Smooth muscle cell (in vitro differentiated cells): Measurements from ENCODE around the gene MAG. TPM values are rescaled to one million over a fixed set of nuclear protein-coding genes. Genes with fewer than 3 reads are reported as not detected.

Source experiments
- DNase-seq: peaks from one replicate; lab custom pipeline; 2025; ENCODE audit not compliant: unreplicated experiment; lab: John Stamatoyannopoulos, UW
- H2AFZ ChIP-seq: fragments of 200-600 bp; sonication (generic); 2 replicates; pipeline ENCODE4 v1.6.0; 2016; ENCODE audit warnings: antibody characterized with exemption, low read depth, mild to moderate bottlenecking
- H3F3A ChIP-seq: fragments of 200-600 bp; sonication (generic); 2 replicates; pipeline ENCODE4 v1.6.0; 2017; ENCODE audit warnings: antibody characterized with exemption, low read depth
- H3K27ac ChIP-seq: fragments of 200-600 bp; sonication (generic); 2 replicates; pipeline ENCODE4 v1.5.1; 2016; ENCODE audit warnings: low read depth, mild to moderate bottlenecking
- H3K27me3 ChIP-seq: fragments of 200-600 bp; sonication (generic); 2 replicates; pipeline ENCODE4 v1.6.1; 2016; ENCODE audit warnings: low read depth, mild to moderate bottlenecking
- H3K36me3 ChIP-seq: fragments of 200-600 bp; sonication (generic); 2 replicates; pipeline ENCODE4 v1.5.1; 2016; ENCODE audit warnings: low read depth
- H3K4me1 ChIP-seq: fragments of 200-600 bp; sonication (generic); 2 replicates; pipeline ENCODE4 v1.5.1; 2016; ENCODE audit warnings: low read depth
- H3K4me2 ChIP-seq: fragments of 200-600 bp; sonication (generic); 2 replicates; pipeline ENCODE4 v1.6.0; 2016; ENCODE audit warnings: mild to moderate bottlenecking
- H3K4me3 ChIP-seq: fragments of 200-600 bp; sonication (generic); 2 replicates; pipeline ENCODE4 v1.5.1; 2016; ENCODE audit warnings: mild to moderate bottlenecking
- H3K79me2 ChIP-seq: fragments of 200-600 bp; sonication (generic); 2 replicates; pipeline ENCODE4 v1.6.0; 2016; ENCODE audit warnings: low read depth, mild to moderate bottlenecking
- H3K9ac ChIP-seq: fragments of 200-600 bp; sonication (generic); 2 replicates; pipeline ENCODE4 v1.6.0; 2016; ENCODE audit warnings: low read depth
- H3K9me3 ChIP-seq: fragments of 200-600 bp; sonication (generic); replicated peaks from 2 replicates; pipeline ENCODE4 v1.5.1; 2016; ENCODE audit warnings: low read depth
- H4K20me1 ChIP-seq: fragments of 200-600 bp; sonication (generic); 2 replicates; pipeline ENCODE4 v1.6.0; 2016; ENCODE audit warnings: low read depth
- WGBS: methylation state at CpG from one replicate; pipeline ENCODE4 v1.1.7; 2016; ENCODE audit warnings: low lambda C conversion rate; 5-methylcytosine and 5-hydroxymethylcytosine counted together
- polyA plus RNA-seq: library from polyadenylated mRNA; unstranded; fragments of >200 nt; fragmentation: Nextera tagmentation; extraction: Ambion mirVana; gene quantifications from 2 replicates; pipeline ENCODE4 v1.2.1, GENCODE V29; 2016
- total RNA-seq: library from RNA; depleted of rRNA; stranded (reverse); fragments of >200 nt; gene quantifications from 2 replicates; pipeline ENCODE4 v1.2.3, GENCODE V29; 2014
- TF ChIP-seq, protein P1 (sequence below): fragments of 200-600 bp; sonication (generic); IDR thresholded peaks from 2 replicates; pipeline ENCODE4 v1.5.1; 2017; ENCODE audit warnings: borderline replicate concordance, mild to moderate bottlenecking, antibody characterized with exemption; ENCODE audit not compliant: insufficient read depth, poor library complexity, severe bottlenecking

MAG gene
- total and polyA plus RNA-seq, 2 experiments from 2014 or later = not detected

DNA sequence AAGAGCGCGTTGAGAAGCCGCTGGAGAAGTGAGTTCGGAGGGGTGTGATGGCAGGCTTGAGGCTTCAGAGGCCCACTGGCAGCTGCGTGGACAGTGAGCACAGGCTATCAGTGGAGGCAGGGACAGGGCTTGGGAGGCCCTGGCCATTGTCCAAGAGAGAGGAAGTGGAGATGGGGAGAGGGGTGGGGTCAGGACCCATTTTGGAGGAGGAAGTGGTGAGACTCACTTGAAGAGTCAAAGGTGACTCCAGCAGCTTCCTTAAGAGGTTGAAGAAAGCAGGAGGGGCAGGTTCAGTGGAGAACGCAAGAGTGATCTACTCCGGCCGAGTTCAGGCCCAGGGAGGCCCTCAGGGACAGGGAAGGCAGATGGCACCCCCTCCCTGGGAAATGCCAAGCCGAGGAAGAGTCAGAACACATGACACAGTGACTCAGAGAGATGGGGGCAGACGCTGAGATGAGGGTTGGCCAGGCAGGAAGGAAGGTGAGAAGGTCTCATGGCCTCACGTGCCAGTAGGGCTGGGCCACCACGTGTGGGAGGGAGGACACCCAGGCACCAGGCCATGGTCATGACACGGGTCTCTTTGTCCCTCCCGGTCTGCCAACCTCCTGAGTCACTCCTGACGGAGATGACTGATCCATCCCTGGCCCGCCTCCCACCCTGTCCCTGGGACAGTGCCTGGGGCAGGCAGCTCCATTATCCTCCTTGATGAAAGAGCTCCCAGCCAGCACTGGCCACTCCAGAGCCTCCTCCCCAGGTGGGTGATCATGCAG, 26.9 kb downstream of the MAG start:
- Histone ChIP-seq H3K4me3 (no peak overlapping the region), H3K79me2 (no peaks in the 10 kb centered on the region), H3K4me2 (no peak overlapping the region), H3K27me3 (no peaks in the 10 kb centered on the region), H3K27ac (no peak overlapping the region), H3K36me3 (no peaks in the 10 kb centered on the region), H3K4me1 (no peaks in the 10 kb centered on the region), H2AFZ (no peak overlapping the region), H3K9ac (no peak overlapping the region), H3K9me3 (no peaks in the 10 kb centered on the region), H3F3A (no peaks in the 10 kb centered on the region), H4K20me1 (no peaks in the 10 kb centered on the region)
- TF ChIP-seq, protein P1, sequence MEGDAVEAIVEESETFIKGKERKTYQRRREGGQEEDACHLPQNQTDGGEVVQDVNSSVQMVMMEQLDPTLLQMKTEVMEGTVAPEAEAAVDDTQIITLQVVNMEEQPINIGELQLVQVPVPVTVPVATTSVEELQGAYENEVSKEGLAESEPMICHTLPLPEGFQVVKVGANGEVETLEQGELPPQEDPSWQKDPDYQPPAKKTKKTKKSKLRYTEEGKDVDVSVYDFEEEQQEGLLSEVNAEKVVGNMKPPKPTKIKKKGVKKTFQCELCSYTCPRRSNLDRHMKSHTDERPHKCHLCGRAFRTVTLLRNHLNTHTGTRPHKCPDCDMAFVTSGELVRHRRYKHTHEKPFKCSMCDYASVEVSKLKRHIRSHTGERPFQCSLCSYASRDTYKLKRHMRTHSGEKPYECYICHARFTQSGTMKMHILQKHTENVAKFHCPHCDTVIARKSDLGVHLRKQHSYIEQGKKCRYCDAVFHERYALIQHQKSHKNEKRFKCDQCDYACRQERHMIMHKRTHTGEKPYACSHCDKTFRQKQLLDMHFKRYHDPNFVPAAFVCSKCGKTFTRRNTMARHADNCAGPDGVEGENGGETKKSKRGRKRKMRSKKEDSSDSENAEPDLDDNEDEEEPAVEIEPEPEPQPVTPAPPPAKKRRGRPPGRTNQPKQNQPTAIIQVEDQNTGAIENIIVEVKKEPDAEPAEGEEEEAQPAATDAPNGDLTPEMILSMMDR = no peak
- WGBS = 67% methylated on average over 16 of the region's 16 CpGs
- no peak for DNase-seq

- Histone ChIP-seq H3K4me3 (no peak overlapping the region), H3K4me2 (no peak overlapping the region), H3K79me2 (no peaks in the 10 kb centered on the region), H3K9me3 (no peaks in the 10 kb centered on the region), H4K20me1 (no peaks in the 10 kb centered on the region), H3F3A (no peaks in the 10 kb centered on the region), H2AFZ (no peak overlapping the region), H3K27me3 (no peaks in the 10 kb centered on the region), H3K27ac (no peak overlapping the region), H3K9ac (no peak overlapping the region), H3K4me1 (no peaks in the 10 kb centered on the region), H3K36me3 (no peaks in the 10 kb centered on the region)
- TF ChIP-seq, protein P1 = no peak
- DNase-seq = no peak
- WGBS = 83% methylated on average over 12 of the region's 12 CpGs
Observed at GRCh38 chr19:35320065-35320713, 28.2 kb downstream of the MAG start.

DNA sequence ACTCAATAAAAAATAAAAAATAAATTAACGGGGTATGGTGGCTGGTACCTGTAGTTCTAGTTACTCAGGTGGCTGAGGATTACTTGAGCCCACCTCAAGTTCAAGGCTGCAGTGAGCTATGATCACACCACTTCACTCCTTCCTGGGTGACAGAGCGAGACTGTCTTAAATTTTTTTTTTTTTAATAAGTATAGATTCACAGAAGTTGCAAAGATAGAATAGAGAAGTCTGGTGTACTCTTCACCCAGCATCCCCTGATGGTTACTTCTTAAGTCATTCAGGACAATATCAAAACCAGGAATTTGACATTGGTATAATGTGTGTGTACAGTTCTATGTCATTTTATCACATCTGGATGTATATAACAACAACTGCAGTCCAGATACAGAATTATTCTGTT, 29.3 kb downstream of the MAG start:
- no peaks in the 10 kb centered on the region for H3K79me2 ChIP-seq

More for the DNA sequence above, 29.3 kb downstream of the MAG start:
- no peaks in the 10 kb centered on the region for H3K4me1 ChIP-seq
- H3K4me3 ChIP-seq = no peak overlapping the region
- no peak for DNase-seq
- 92% methylated on average over 2 of the region's 2 CpGs for WGBS
- H2AFZ ChIP-seq = no peak overlapping the region
- H3K9me3 ChIP-seq = no peaks in the 10 kb centered on the region
- H3K27ac ChIP-seq = no peak overlapping the region
- H3F3A ChIP-seq = no peaks in the 10 kb centered on the region
- H4K20me1 ChIP-seq = no peaks in the 10 kb centered on the region
- H3K9ac ChIP-seq = no peak overlapping the region
- H3K36me3 ChIP-seq = no peaks in the 10 kb centered on the region
- peaks cover 4% of the 10 kb centered on the region for H3K27me3 ChIP-seq
- no peak overlapping the region for H3K4me2 ChIP-seq
- TF ChIP-seq, protein P1 = no peak
